Measurements from ENCODE around the gene ABR. TPM values are rescaled to one million over a fixed set of nuclear protein-coding genes. Genes with fewer than 3 reads are reported as not detected.

The ABR gene
- total and polyA plus RNA-seq, 4 donors = 2.7 to 12.9 (median 6.8) TPM

GRCh38 chr17:964876-965275, 214.9 kb downstream of the ABR start:
- Histone ChIP-seq H3K36me3 (ENCODE audit: control insufficient read depth in 4 of 4, insufficient read depth in 3 of 4, low read depth in 1 of 4, low read length in 3 of 4) (no peaks in the 10 kb centered on the region), H3K27ac (ENCODE audit: low read depth in 1 of 2, low read length in 2 of 2) (no peak overlapping the region), H3K27me3 (ENCODE audit: control insufficient read depth in 4 of 4, insufficient read depth in 4 of 4, low read length in 3 of 4) (no peaks in the 10 kb centered on the region), H3K4me1 (ENCODE audit: control insufficient read depth in 4 of 4, insufficient read depth in 4 of 4, low read length in 3 of 4) (no peaks in the 10 kb centered on the region), H3K9me3 (ENCODE audit: control insufficient read depth in 4 of 4, low read length in 3 of 4) (no peaks in the 10 kb centered on the region), H3K4me3 (ENCODE audit: low read depth in 1 of 3, low read length in 3 of 3) (no peak overlapping the region), H3K9ac (ENCODE audit: low read depth in 1 of 2, low read length in 2 of 2) (no peak overlapping the region)
- TF ChIP-seq NR2F2 (IDR thresholded peaks at IDR 0.05) (no peak), HNF4A (conservative IDR thresholded peaks at IDR 0.05) (no peak), CTCF (IDR thresholded peaks at IDR 0.05; ENCODE audit: low read depth, low read length, missing input control) (no peak), TAF1 (conservative IDR thresholded peaks at IDR 0.05) (no peak), HNF4G (IDR thresholded peaks at IDR 0.05) (no peak), JUND (IDR thresholded peaks at IDR 0.05) (no peak), RXRA (IDR thresholded peaks at IDR 0.05) (no peak), SP1 (IDR thresholded peaks at IDR 0.05) (no peak), ATF3 (IDR thresholded peaks at IDR 0.05) (no peak), MAX (IDR thresholded peaks at IDR 0.05) (no peak), FOXA2 (IDR thresholded peaks at IDR 0.05) (no peak), EGR1 (IDR thresholded peaks at IDR 0.05; ENCODE audit: low read depth in 2 of 2) (no peak), RAD21 (IDR thresholded peaks at IDR 0.05) (no peak), REST (IDR thresholded peaks at IDR 0.05) (no peak), FOXA1 (IDR thresholded peaks at IDR 0.05) (no peak), ZBTB33 (IDR thresholded peaks at IDR 0.05) (no peak), GABPA (IDR thresholded peaks at IDR 0.05 in 1 of 2, conservative IDR thresholded peaks at IDR 0.05 in 1 of 2) (no peak)
- WGBS = 79% methylated on average over 14 of the region's 14 CpGs
- no peak for DNase-seq (ENCODE audit: low spot score)

- Histone ChIP-seq H3K9me3 (ENCODE audit: control insufficient read depth in 4 of 4, low read length in 3 of 4) (no peaks in the 10 kb centered on the region), H3K27ac (ENCODE audit: low read depth in 1 of 2, low read length in 2 of 2) (no peak overlapping the region), H3K4me3 (ENCODE audit: low read depth in 1 of 3, low read length in 3 of 3) (no peak overlapping the region), H3K36me3 (ENCODE audit: control insufficient read depth in 4 of 4, insufficient read depth in 3 of 4, low read depth in 1 of 4, low read length in 3 of 4) (no peaks in the 10 kb centered on the region), H3K9ac (ENCODE audit: low read depth in 1 of 2, low read length in 2 of 2) (no peak overlapping the region), H3K4me1 (ENCODE audit: control insufficient read depth in 4 of 4, insufficient read depth in 4 of 4, low read length in 3 of 4) (no peaks in the 10 kb centered on the region), H3K27me3 (ENCODE audit: control insufficient read depth in 4 of 4, insufficient read depth in 4 of 4, low read length in 3 of 4) (no peaks in the 10 kb centered on the region)
- no peak for DNase-seq (ENCODE audit: low spot score)
- WGBS = 83% methylated on average over 11 of the region's 11 CpGs
- no peak for TF ChIP-seq RAD21 (IDR thresholded peaks at IDR 0.05)
- no peak for TF ChIP-seq RXRA (IDR thresholded peaks at IDR 0.05)
- TF ChIP-seq CTCF (IDR thresholded peaks at IDR 0.05; ENCODE audit: low read depth, low read length, missing input control) = no peak
- no peak for TF ChIP-seq REST (IDR thresholded peaks at IDR 0.05)
- TF ChIP-seq EGR1 (IDR thresholded peaks at IDR 0.05; ENCODE audit: low read depth in 2 of 2) = no peak
- TF ChIP-seq FOXA2 (IDR thresholded peaks at IDR 0.05) = no peak
- TF ChIP-seq MAX (IDR thresholded peaks at IDR 0.05) = no peak
- TF ChIP-seq FOXA1 (IDR thresholded peaks at IDR 0.05) = no peak
- TF ChIP-seq YY1 (IDR thresholded peaks at IDR 0.05) = no peak
- no peak for TF ChIP-seq SP1 (IDR thresholded peaks at IDR 0.05)
Observed at GRCh38 chr17:962670-963069, 217.1 kb downstream of the ABR start.

All from liver (tissue), 9 donors.